ENCODE results near the gene SLC38A1. TPM values are rescaled to one million over a fixed set of nuclear protein-coding genes. Genes with fewer than 3 reads are reported as not detected.

Gene SLC38A1
- polyA plus RNA-seq, 1 of the 3 experiments (the other 2 are of a cell fraction): 20.7 TPM

DNA sequence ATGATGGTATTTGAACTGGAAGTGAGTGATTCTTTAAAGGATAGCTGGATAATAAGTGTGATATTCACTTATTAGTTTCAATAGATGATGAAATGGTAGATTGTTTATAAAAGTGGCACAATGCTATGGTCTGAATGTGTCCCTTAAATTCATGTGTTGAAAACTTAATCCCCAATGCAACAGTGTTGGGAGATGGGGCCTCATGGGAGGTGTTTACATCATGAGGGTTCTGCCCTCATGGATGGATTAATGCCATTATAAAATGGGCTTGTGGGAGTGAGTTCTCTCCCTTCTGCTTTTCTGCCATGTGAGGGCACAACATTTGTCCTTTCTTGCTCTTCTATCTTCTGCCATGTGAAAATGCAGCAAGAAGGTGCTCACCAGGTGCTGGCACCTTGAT lies 134.0 kb downstream of the SLC38A1 start:
- Histone ChIP-seq H3K9ac (no peak overlapping the region), H3K27ac (ENCODE audit: low read depth in 2 of 2, low read length in 1 of 2) (no peak overlapping the region), H3F3A (replicated peaks; ENCODE audit: insufficient read depth) (no peaks in the 10 kb centered on the region), H3K27me3 (ENCODE audit: insufficient read depth) (no peaks in the 10 kb centered on the region), H3K36me3 (replicated peaks in 1 of 2; ENCODE audit: control insufficient read depth in 1 of 2, insufficient read depth in 2 of 2, low read length in 1 of 2) (no peaks in the 10 kb centered on the region), H3K4me1 (ENCODE audit: control insufficient read depth in 1 of 2, insufficient read depth in 2 of 2, low read depth in 1 of 2, low read length in 1 of 2) (no peaks in the 10 kb centered on the region), H4K20me1 (ENCODE audit: insufficient read depth) (no peaks in the 10 kb centered on the region), H2AFZ (ENCODE audit: low read depth) (no peak overlapping the region), H3K9me2 (no peaks in the 10 kb centered on the region), H3K9me3 (no peaks in the 10 kb centered on the region), H3K4me3 (ENCODE audit: low read depth in 2 of 2, low read length in 1 of 2) (no peak overlapping the region), H3K4me2 (no peak overlapping the region), H3K79me2 (ENCODE audit: insufficient read depth) (no peaks in the 10 kb centered on the region)
- no peak for DNase-seq
- POLR2A ChIA-PET: no interaction called here
- CTCF ChIA-PET: interaction anchor here (0.7 to 1.2 kb wide), 2 partner anchors 10 to 13 kb away, joined by 3 read pairs; no protein-coding TSS in a partner anchor
- TF ChIP-seq RCOR1 (IDR thresholded peaks at IDR 0.05; ENCODE audit: low read length) (no peak), JUND (IDR thresholded peaks at IDR 0.05) (no peak), POLR2AphosphoS5 (IDR thresholded peaks at IDR 0.05; ENCODE audit: low read depth, low read length) (no peak), YY1 (IDR thresholded peaks at IDR 0.05; ENCODE audit: low read depth) (no peak), RAD21 (IDR thresholded peaks at IDR 0.05; ENCODE audit: low read length) (no peak), CHD2 (IDR thresholded peaks at IDR 0.05; ENCODE audit: low read length, partially characterized antibody) (no peak), NFIC (IDR thresholded peaks at IDR 0.05; ENCODE audit: borderline replicate concordance) (no peak), FOXM1 (IDR thresholded peaks at IDR 0.05; ENCODE audit: low read depth) (no peak), EZH2phosphoT487 (IDR thresholded peaks at IDR 0.05; ENCODE audit: borderline replicate concordance, low read depth) (no peak), MEF2A (IDR thresholded peaks at IDR 0.05; ENCODE audit: borderline replicate concordance, low read depth) (no peak), TCF12 (IDR thresholded peaks at IDR 0.05) (no peak), MXI1 (IDR thresholded peaks at IDR 0.05; ENCODE audit: low read depth, low read length) (no peak), FOSL2 (IDR thresholded peaks at IDR 0.05; ENCODE audit: borderline replicate concordance, low read depth) (no peak), EP300 (IDR thresholded peaks at IDR 0.05; ENCODE audit: borderline replicate concordance in 1 of 2, low read depth in 1 of 2, low read length in 1 of 2) (no peak)
- TF ChIP-seq, protein P1, sequence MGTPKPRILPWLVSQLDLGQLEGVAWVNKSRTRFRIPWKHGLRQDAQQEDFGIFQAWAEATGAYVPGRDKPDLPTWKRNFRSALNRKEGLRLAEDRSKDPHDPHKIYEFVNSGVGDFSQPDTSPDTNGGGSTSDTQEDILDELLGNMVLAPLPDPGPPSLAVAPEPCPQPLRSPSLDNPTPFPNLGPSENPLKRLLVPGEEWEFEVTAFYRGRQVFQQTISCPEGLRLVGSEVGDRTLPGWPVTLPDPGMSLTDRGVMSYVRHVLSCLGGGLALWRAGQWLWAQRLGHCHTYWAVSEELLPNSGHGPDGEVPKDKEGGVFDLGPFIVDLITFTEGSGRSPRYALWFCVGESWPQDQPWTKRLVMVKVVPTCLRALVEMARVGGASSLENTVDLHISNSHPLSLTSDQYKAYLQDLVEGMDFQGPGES (IDR thresholded peaks at IDR 0.05; ENCODE audit: low read depth, low read length): no peak
- TF ChIP-seq, protein P2, sequence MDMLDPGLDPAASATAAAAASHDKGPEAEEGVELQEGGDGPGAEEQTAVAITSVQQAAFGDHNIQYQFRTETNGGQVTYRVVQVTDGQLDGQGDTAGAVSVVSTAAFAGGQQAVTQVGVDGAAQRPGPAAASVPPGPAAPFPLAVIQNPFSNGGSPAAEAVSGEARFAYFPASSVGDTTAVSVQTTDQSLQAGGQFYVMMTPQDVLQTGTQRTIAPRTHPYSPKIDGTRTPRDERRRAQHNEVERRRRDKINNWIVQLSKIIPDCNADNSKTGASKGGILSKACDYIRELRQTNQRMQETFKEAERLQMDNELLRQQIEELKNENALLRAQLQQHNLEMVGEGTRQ (IDR thresholded peaks at IDR 0.05; ENCODE audit: borderline replicate concordance, low read depth, low read length): no peak
- TF ChIP-seq, protein P3, sequence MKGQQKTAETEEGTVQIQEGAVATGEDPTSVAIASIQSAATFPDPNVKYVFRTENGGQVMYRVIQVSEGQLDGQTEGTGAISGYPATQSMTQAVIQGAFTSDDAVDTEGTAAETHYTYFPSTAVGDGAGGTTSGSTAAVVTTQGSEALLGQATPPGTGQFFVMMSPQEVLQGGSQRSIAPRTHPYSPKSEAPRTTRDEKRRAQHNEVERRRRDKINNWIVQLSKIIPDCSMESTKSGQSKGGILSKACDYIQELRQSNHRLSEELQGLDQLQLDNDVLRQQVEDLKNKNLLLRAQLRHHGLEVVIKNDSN (IDR thresholded peaks at IDR 0.05; ENCODE audit: borderline replicate concordance, low read depth): no peak

Measured in SK-N-SH (cell line).